Spleen (tissue), 11 donors: ENCODE measurements around the gene KCTD21. TPM values are rescaled to one million over a fixed set of nuclear protein-coding genes. Genes with fewer than 3 reads are reported as not detected.

ENCODE experiments used
- DNase-seq: peaks from one replicate; pipeline ENCODE4 v3.0.0-alpha.2; 2020
- H3K27ac ChIP-seq, 8 donors: fragments of 200-600 bp; sonication (generic) in 7 of 8; 1 replicate in 4 of 8; 2 replicates in 4 of 8; pipeline versions ENCODE4 v1.5.0 to v1.8.0; 2016 to 2021; ENCODE audit warnings: inconsistent platforms in 4 of 8, mild to moderate bottlenecking in 4 of 8, moderate library complexity in 1 of 8
- H3K27me3 ChIP-seq, 7 donors: fragments of 200-600 bp; sonication (generic) in 6 of 7; replicated peaks in 1 of 7; 1 replicate in 4 of 7; 2 replicates in 3 of 7; pipeline versions ENCODE4 v1.5.0 to v1.8.0; 2016 to 2021; ENCODE audit warnings: inconsistent platforms in 3 of 7, mild to moderate bottlenecking in 1 of 7
- H3K36me3 ChIP-seq, 6 donors: fragments of 200-600 bp; sonication (generic) in 5 of 6; 1 replicate in 4 of 6; 2 replicates in 2 of 6; pipeline versions ENCODE4 v1.5.0 to v1.8.0; 2016 to 2021; ENCODE audit warnings: inconsistent platforms in 2 of 6
- H3K4me1 ChIP-seq, 6 donors: fragments of 200-600 bp; sonication (generic) in 5 of 6; 1 replicate in 3 of 6; 2 replicates in 3 of 6; pipeline versions ENCODE4 v1.5.0 to v1.8.0; 2016 to 2021; ENCODE audit warnings: inconsistent platforms in 3 of 6
- H3K4me3 ChIP-seq, 8 donors: fragments of 200-600 bp; sonication (generic) in 7 of 8; 1 replicate in 4 of 8; 2 replicates in 4 of 8; pipeline versions ENCODE4 v1.5.0 to v1.8.0; 2016 to 2021; ENCODE audit warnings: inconsistent platforms in 4 of 8, mild to moderate bottlenecking in 4 of 8, moderate library complexity in 2 of 8
- H3K9me3 ChIP-seq, 8 donors: fragments of 200-600 bp; sonication (generic) in 7 of 8; 1 replicate in 4 of 8; 2 replicates in 4 of 8; pipeline versions ENCODE4 v1.5.0 to v1.8.0; 2016 to 2021; ENCODE audit warnings: inconsistent platforms in 4 of 8
- CTCF ChIP-seq, 11 experiments: fragments of 200-600 bp in 7 of 11; fragments of 450-650 bp in 4 of 11; sonication (generic) in 4 of 11; IDR thresholded peaks in 8 of 11; conservative IDR thresholded peaks in 3 of 11; 1 replicate in 7 of 11; 2 replicates in 4 of 11; pipeline versions ENCODE4 v1.4.0 to v1.8.0; 2016 to 2021; ENCODE audit warnings: antibody characterized with exemption in 11 of 11, inconsistent platforms in 4 of 11, mild to moderate bottlenecking in 1 of 11
- POLR2A ChIP-seq, 3 donors: fragments of 450-650 bp; IDR thresholded peaks; one replicate each; pipeline ENCODE4 v1.5.1; 2017; ENCODE audit warnings: antibody characterized with exemption in 3 of 3, mild to moderate bottlenecking in 1 of 3
- POLR2AphosphoS5 ChIP-seq, 3 donors: sonication (generic); formaldehyde crosslinking; IDR thresholded peaks; one replicate each; pipeline ENCODE4 v1.5.1; 2017; ENCODE audit warnings: antibody characterized with exemption in 3 of 3
- WGBS, 5 donors: extraction: QIAGEN DNeasy Blood & Tissue Kit in 3 of 5; methylation state at CpG; one replicate each; pipeline versions ENCODE4 v1.1.5 to v1.1.7; 2013 to 2018; 5-methylcytosine and 5-hydroxymethylcytosine counted together
- intact Hi-C: fragments of 100-400 bp; cut with DNase I; formaldehyde crosslinking; loops from one replicate; pipeline ENCODE4 v1.15.0; 2023; ENCODE audit warnings: low total_unique reads
- polyA plus RNA-seq, 3 donors: library from polyadenylated mRNA; stranded (reverse); fragments of 200-250 nt; gene quantifications; one replicate each; pipeline ENCODE4 v1.2.1, GENCODE V29; 2013
- total RNA-seq, 7 donors: library from RNA; depleted of rRNA in 3 of 7; stranded (reverse); fragments of >200 nt in 3 of 7; fragmentation: NEBNext Ultra II Directional in 4 of 7; extraction: Animal tissue kit (Norgen Biotek cat#: 25700) in 4 of 7; gene quantifications; one replicate each; pipeline versions ENCODE4 v1.1.0 to v1.2.1, GENCODE V29; 2016 to 2021
- donor health status: healthy with polysubstance abuse.
- donor health status: DM: no; HTN: no; CAD: no; lungs with moderate emphysema.
- donor health status: DM: no; HTN: no; CAD: no.
- donor health status: Bipolar disorder and iron deficiency.
- donor health status: healthy.
- donor health status: DM: no; HTN: no; CAD: no.
- donor health status: DM: yes; HTN: yes; CAD: no.

Gene KCTD21
- total and polyA plus RNA-seq, 10 donors, result 1.2 to 13.6 (median 6.4) TPM

DNA sequence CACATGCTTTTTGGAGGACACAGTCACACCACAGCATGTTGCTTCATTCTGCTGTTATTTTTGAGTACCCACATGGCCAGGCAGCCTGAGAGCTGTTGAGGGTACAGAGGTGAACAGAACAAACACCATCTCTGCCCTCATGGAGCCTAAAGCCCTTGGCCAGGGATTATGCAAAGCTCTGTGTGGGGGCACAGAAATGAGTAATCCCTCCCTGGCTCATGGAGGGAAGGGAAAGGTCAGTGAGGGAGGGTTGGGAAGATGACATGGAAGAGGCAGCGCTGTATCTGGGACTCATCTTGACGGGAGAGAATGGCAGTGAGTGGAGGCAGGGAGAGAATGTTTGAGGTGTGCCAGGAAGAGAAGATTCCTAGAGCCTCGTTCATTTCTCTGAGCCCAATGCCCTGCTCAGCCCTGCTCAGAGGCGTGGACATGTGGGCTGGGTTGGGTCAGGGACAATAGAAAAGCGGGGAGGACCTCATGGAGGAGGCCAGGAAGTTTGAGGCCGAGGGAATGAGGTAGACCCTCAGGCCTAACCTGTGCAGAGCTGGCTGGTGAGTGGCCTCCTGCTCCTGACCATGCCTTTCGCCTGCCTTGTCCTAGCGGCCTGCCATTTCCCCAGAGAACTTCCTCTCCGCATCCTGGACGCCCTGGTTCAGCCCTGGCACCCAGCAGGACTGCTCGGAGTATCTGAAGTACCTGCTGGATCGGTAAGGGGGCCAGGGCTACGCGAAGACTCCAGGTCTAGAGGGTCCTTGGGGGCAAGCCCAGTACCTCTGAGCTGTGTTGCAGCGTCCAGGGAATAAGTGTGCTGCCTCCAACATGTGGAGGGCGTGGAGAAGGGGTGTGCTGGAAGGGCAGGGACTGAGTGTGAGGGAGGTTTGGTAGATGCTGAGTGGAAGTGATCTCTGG, 20.1 kb upstream of the KCTD21 start:
- Histone ChIP-seq H3K4me3 (no peak overlapping the region), H3K4me1 (peaks cover 0 to under 1% (median under 1%) of the 10 kb centered on the region in 6 donors), H3K27ac (no peak overlapping the region), H3K36me3 (peaks cover 0 to 75% (median 16%) of the 10 kb centered on the region in 6 donors), H3K27me3 (no peaks in the 10 kb centered on the region), H3K9me3 (no peaks in the 10 kb centered on the region)
- 86 to 94% (median 88%) methylated on average over 16 of the region's 16 CpGs for WGBS, 5 donors
- DNase-seq, result peak; percentile 51
- no peak for TF ChIP-seq POLR2A (IDR thresholded peaks at IDR 0.05)
- no peak for TF ChIP-seq CTCF (IDR thresholded peaks at IDR 0.05 in 8 of 11, conservative IDR thresholded peaks at IDR 0.05 in 3 of 11)
- peak in 2 of 3 donors; percentile 5 to 33 for TF ChIP-seq POLR2AphosphoS5 (IDR thresholded peaks at IDR 0.05)
- intact Hi-C loops, result no loop called here

DNA sequence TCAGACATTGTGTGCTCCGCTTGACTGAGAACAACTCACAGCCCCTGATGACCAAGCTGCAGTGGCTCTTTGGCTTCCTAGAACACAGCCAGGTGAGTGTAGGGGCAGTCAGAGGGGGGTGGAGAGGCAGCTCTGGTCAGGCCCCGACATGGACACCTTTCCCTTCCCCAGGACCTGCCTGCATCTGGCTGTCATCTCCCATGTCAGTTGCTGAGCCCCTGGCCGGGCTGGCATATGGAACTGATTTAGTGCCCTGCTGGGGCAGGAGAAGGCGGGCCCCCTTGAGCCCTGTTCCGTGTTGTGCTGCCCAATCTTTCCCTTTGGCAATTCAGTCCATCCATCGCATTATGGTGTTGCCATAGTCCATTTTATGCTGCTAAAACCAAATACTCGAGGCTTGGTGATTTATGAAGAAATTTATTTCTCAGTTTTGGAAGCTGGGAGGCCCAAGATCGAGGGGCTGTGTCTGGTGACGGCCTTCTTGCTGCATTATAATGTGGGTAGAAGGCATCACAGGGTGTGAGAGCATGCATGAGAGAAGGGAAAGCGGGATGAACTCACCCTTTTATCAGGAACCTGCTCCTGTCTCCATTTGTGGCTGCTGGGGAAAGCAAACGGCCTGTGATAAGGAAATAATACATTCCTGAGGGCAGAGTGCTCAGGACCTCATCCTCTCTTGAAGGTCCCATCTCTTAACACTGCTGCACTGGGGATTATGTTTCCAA, 19.3 kb upstream of the KCTD21 start:
- Histone ChIP-seq H3K27me3 (no peaks in the 10 kb centered on the region), H3K9me3 (no peaks in the 10 kb centered on the region), H3K4me3 (no peak overlapping the region), H3K4me1 (peaks cover 0 to 9% (median 8%) of the 10 kb centered on the region in 6 donors), H3K27ac (no peak overlapping the region), H3K36me3 (peaks cover 0 to 69% (median 16%) of the 10 kb centered on the region in 6 donors)
- intact Hi-C loops, result no loop called here
- 86 to 93% (median 91%) methylated on average over 10 to 11 of the region's 11 CpGs for WGBS, 5 donors
- no peak for TF ChIP-seq POLR2A (IDR thresholded peaks at IDR 0.05)
- no peak for TF ChIP-seq CTCF (IDR thresholded peaks at IDR 0.05 in 8 of 11, conservative IDR thresholded peaks at IDR 0.05 in 3 of 11)
- no peak for TF ChIP-seq POLR2AphosphoS5 (IDR thresholded peaks at IDR 0.05)
- DNase-seq, result no peak

GRCh38 chr11:78205691-78206090, 17.3 kb upstream of the KCTD21 start:
- peaks cover 0 to 72% (median 16%) of the 10 kb centered on the region in 6 donors for H3K36me3 ChIP-seq
- H3K9me3 ChIP-seq, result no peaks in the 10 kb centered on the region
- 94 to 97% (median 96%) methylated on average over 7 of the region's 7 CpGs for WGBS, 5 donors
- no peak for TF ChIP-seq POLR2A (IDR thresholded peaks at IDR 0.05)
- TF ChIP-seq CTCF (IDR thresholded peaks at IDR 0.05 in 8 of 11, conservative IDR thresholded peaks at IDR 0.05 in 3 of 11), result no peak
- no peaks in the 10 kb centered on the region for H3K27me3 ChIP-seq
- H3K27ac ChIP-seq, result no peak overlapping the region
- peaks cover 0 to 21% (median 14%) of the 10 kb centered on the region in 6 donors for H3K4me1 ChIP-seq
- no peak for DNase-seq
- no peak overlapping the region for H3K4me3 ChIP-seq
- intact Hi-C loops, result no loop called here

DNA sequence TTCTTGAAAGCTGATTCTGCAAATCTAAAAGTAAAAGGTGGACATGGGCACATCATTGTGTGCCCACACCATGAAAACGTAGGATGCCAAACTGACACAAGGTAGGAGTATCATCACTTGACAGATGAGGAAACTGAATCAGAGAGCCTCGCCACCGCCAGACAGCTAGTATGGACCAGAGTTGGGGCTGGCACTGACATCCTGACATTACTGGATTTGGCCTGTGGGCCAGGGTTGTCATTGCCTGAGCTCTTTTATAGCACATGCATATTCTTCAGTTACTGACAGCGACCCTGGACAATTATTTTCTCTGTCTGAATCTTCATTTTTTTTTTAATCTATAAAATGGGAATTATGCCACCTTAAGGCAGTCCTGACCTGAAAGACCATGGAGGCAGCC, 16.8 kb upstream of the KCTD21 start:
- Histone ChIP-seq H3K27ac (no peak overlapping the region), H3K4me1 (peaks cover 0 to 21% (median 14%) of the 10 kb centered on the region in 6 donors), H3K36me3 (peaks cover 0 to 72% (median 16%) of the 10 kb centered on the region in 6 donors), H3K27me3 (no peaks in the 10 kb centered on the region), H3K9me3 (no peaks in the 10 kb centered on the region), H3K4me3 (no peak overlapping the region)
- 93 to 98% (median 96%) methylated on average over 4 of the region's 4 CpGs for WGBS, 5 donors
- intact Hi-C loops, result no loop called here
- TF ChIP-seq POLR2A (IDR thresholded peaks at IDR 0.05) (no peak), POLR2AphosphoS5 (IDR thresholded peaks at IDR 0.05) (no peak), CTCF (IDR thresholded peaks at IDR 0.05 in 8 of 11, conservative IDR thresholded peaks at IDR 0.05 in 3 of 11) (no peak)
- DNase-seq, result peak; percentile 27
